GM19455 (cell line): ENCODE results near the gene INTS3.

Source experiments
- ATAC-seq: cut with Tn5 transposase; IDR thresholded peaks from one replicate; pipeline ENCODE4 v1.9.1; 2021; ENCODE audit not compliant: unreplicated experiment

INTS3 gene

GRCh38 chr1:153816283-153816889 is 88.5 kb downstream of the INTS3 start:
- no peak for ATAC-seq

- no peak for ATAC-seq
These were observed 91.0 kb downstream of the INTS3 start for GRCh38 chr1:153818876-153819275.
